ENCODE data around the gene SHISA9.

DNA sequence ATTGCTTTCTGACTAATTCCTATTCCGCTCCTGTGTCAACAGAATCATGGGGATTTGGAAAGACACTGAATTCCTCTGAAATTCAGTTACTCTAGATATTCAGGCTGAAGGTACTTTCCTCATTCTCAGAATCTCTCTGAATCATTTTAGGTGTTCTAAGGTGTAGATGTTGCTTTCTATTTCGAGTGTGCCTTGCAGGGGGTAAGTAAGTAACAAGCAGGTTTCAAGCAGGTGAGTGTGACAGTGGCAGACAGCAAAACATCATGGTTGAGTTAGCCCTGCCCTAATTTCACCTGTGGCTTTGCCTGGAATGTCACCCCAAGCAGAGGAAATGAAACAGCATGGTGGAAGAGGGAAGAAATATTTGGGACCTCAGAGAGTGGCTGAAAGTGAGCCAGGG is 75.1 kb downstream of the SHISA9 start:
- TF ChIP-seq, protein P1, sequence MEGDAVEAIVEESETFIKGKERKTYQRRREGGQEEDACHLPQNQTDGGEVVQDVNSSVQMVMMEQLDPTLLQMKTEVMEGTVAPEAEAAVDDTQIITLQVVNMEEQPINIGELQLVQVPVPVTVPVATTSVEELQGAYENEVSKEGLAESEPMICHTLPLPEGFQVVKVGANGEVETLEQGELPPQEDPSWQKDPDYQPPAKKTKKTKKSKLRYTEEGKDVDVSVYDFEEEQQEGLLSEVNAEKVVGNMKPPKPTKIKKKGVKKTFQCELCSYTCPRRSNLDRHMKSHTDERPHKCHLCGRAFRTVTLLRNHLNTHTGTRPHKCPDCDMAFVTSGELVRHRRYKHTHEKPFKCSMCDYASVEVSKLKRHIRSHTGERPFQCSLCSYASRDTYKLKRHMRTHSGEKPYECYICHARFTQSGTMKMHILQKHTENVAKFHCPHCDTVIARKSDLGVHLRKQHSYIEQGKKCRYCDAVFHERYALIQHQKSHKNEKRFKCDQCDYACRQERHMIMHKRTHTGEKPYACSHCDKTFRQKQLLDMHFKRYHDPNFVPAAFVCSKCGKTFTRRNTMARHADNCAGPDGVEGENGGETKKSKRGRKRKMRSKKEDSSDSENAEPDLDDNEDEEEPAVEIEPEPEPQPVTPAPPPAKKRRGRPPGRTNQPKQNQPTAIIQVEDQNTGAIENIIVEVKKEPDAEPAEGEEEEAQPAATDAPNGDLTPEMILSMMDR (IDR thresholded peaks at IDR 0.05) = no peak
- TF ChIP-seq POLR2AphosphoS5 (IDR thresholded peaks at IDR 0.05; ENCODE audit: low read depth, low read length) (no peak), TAF1 (IDR thresholded peaks at IDR 0.05; ENCODE audit: borderline replicate concordance, low read depth, low read length) (no peak), FOXM1 (IDR thresholded peaks at IDR 0.05; ENCODE audit: low read depth) (no peak)
- TF ChIP-seq, protein P2, sequence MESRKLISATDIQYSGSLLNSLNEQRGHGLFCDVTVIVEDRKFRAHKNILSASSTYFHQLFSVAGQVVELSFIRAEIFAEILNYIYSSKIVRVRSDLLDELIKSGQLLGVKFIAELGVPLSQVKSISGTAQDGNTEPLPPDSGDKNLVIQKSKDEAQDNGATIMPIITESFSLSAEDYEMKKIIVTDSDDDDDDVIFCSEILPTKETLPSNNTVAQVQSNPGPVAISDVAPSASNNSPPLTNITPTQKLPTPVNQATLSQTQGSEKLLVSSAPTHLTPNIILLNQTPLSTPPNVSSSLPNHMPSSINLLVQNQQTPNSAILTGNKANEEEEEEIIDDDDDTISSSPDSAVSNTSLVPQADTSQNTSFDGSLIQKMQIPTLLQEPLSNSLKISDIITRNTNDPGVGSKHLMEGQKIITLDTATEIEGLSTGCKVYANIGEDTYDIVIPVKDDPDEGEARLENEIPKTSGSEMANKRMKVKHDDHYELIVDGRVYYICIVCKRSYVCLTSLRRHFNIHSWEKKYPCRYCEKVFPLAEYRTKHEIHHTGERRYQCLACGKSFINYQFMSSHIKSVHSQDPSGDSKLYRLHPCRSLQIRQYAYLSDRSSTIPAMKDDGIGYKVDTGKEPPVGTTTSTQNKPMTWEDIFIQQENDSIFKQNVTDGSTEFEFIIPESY (IDR thresholded peaks at IDR 0.05; ENCODE audit: borderline replicate concordance, low read depth) = no peak

Measured in SK-N-SH (cell line).